ENCODE results near the gene GLDN.

- TF ChIP-seq CTCF (conservative IDR thresholded peaks at IDR 0.05; ENCODE audit: low read depth in 2 of 2) (no peak), EZH2phosphoT487 (IDR thresholded peaks at IDR 0.05; ENCODE audit: unreplicated experiment) (no peak), REST (IDR thresholded peaks at IDR 0.05; ENCODE audit: unreplicated experiment) (no peak), EZH2 (IDR thresholded peaks at IDR 0.05; ENCODE audit: low read depth, unreplicated experiment) (no peak), JUNB (IDR thresholded peaks at IDR 0.05; ENCODE audit: unreplicated experiment) (no peak), ZNF114 (CRISPR knock-in tag; IDR thresholded peaks at IDR 0.05) (no peak), POLR2AphosphoS5 (IDR thresholded peaks at IDR 0.05; ENCODE audit: low read depth) (no peak)
Observed at GRCh38 chr15:51355096-51355495, 13.6 kb downstream of the GLDN start.

Data from GM23338 (cell line).